HCT116 (cell line): ENCODE results near the gene RHEB. TPM values are rescaled to one million over a fixed set of nuclear protein-coding genes. Genes with fewer than 3 reads are reported as not detected.
A peak's percentile ranks its signal among the peaks of the same experiment; 100 is the strongest.

Experiments
- ATAC-seq: fragments of 200-7000 bp; cut with Tn5 transposase; 2 replicates; pipeline ENCODE4 v1.9.1; 2020; ENCODE audit warnings: mild to moderate bottlenecking, moderate library complexity
- BruUV-seq: library from RNA; stranded (reverse); fragments of 400-500 nt; replicated peaks from 2 replicates; lab custom pipeline; 2021; lab: Mats Ljungman, UMichigan
- CTCF ChIA-PET: fragments of 300-600 bp; sonication (Branson Sonifier 250); formaldehyde crosslinking; loops from one replicate; lab custom pipeline; 2021; ENCODE audit warnings: antibody characterized with exemption; lab: Charles Lee
- POLR2A ChIA-PET: fragments of 300-600, 350-600 bp; sonication (Branson Sonifier 250); formaldehyde crosslinking; loops from one replicate; lab custom pipeline; 2021; ENCODE audit warnings: antibody characterized with exemption; lab: Charles Lee
- RAD21 ChIA-PET, 2 experiments: fragments of 300-600 bp; sonication (Branson Sonifier 250); formaldehyde crosslinking; loops; one replicate each; lab custom pipeline; 2023; ENCODE audit warnings: low total read pairs in 2 of 2; ENCODE audit not compliant: uncharacterized antibody in 2 of 2, unreplicated experiment in 2 of 2, low non-redundant PET in 1 of 2; lab: Charles Lee
- DNase-seq: peaks from one replicate; pipeline ENCODE4 v3.0.0-alpha.2; 2010; ENCODE audit warnings: low read depth, low spot score
- H2AFZ ChIP-seq: fragments of 200-600 bp; shearing (Covaris generic), sonication (generic); 2 replicates; pipeline ENCODE4 v1.6.1; 2017; ENCODE audit warnings: low read depth, mixed run types, mixed read lengths, antibody characterized with exemption, low read length; ENCODE audit not compliant: poor library complexity, severe bottlenecking
- H3K27ac ChIP-seq: 2 replicates; pipeline ENCODE4 v1.5.1; 2012; ENCODE audit warnings: low read depth, low read length
- H3K27me3 ChIP-seq: fragments of 200-600 bp; sonication (generic); 2 replicates; pipeline ENCODE4 v1.6.1; 2016; ENCODE audit warnings: mixed run types, low read length, mixed read lengths; ENCODE audit not compliant: insufficient read depth
- H3K36me3 ChIP-seq, 2 experiments: fragments of 200-500 bp in 1 of 2; fragments of 200-600 bp in 1 of 2; sonication (Bioruptor generic) in 1 of 2; sonication (generic) in 1 of 2; 2 replicates each; pipeline versions ENCODE4 v1.5.1 to v1.6.1; 2014 to 2016; ENCODE audit warnings: low read length in 2 of 2, inconsistent platforms in 1 of 2, mixed read lengths in 1 of 2, mixed run types in 1 of 2; ENCODE audit not compliant: insufficient read depth in 2 of 2, control insufficient read depth in 1 of 2
- H3K4me1 ChIP-seq, 2 experiments: fragments of 200-600 bp in 1 of 2; sonication (generic) in 1 of 2; 2 replicates each; pipeline versions ENCODE4 v1.5.1 to v1.6.1; 2012 to 2017; ENCODE audit warnings: low read length in 2 of 2, inconsistent platforms in 1 of 2, mild to moderate bottlenecking in 1 of 2, mixed read lengths in 1 of 2, mixed run types in 1 of 2, moderate library complexity in 1 of 2; ENCODE audit not compliant: insufficient read depth in 2 of 2, control insufficient read depth in 1 of 2
- H3K4me2 ChIP-seq: fragments of 200-600 bp; sonication (generic); 2 replicates; pipeline ENCODE4 v1.6.1; 2017; ENCODE audit warnings: mixed run types, low read length, mixed read lengths
- H3K4me3 ChIP-seq, 2 experiments: fragments of 200-600 bp in 1 of 2; sonication (generic) in 1 of 2; replicated peaks in 1 of 2; 2 replicates each; pipeline ENCODE4 v1.5.1; 2011 to 2016; ENCODE audit warnings: low read length in 2 of 2, control low read depth in 1 of 2, low read depth in 1 of 2, mild to moderate bottlenecking in 1 of 2, mixed read lengths in 1 of 2, mixed run types in 1 of 2
- H3K79me2 ChIP-seq: fragments of 200-600 bp; sonication (generic); 2 replicates; pipeline ENCODE4 v1.6.1; 2017; ENCODE audit warnings: mild to moderate bottlenecking, mixed run types, low read length, moderate library complexity, mixed read lengths; ENCODE audit not compliant: insufficient read depth
- H3K9ac ChIP-seq: fragments of 200-600 bp; sonication (generic); 2 replicates; pipeline ENCODE4 v1.6.1; 2016; ENCODE audit warnings: low read length, mixed read lengths
- H3K9me2 ChIP-seq: fragments of 200-600 bp; sonication (generic), shearing (Covaris generic); 2 replicates; pipeline ENCODE4 v1.6.1; 2017; ENCODE audit warnings: mixed run types, mild to moderate bottlenecking, moderate library complexity; ENCODE audit not compliant: insufficient read depth
- H3K9me3 ChIP-seq, 2 experiments: fragments of 200-500 bp in 1 of 2; fragments of 200-600 bp in 1 of 2; sonication (Bioruptor generic) in 1 of 2; sonication (generic) in 1 of 2; 2 replicates each; pipeline ENCODE4 v1.6.1; 2014 to 2017; ENCODE audit warnings: low read length in 2 of 2, mixed read lengths in 2 of 2, inconsistent platforms in 1 of 2, low read depth in 1 of 2, mild to moderate bottlenecking in 1 of 2, mixed run types in 1 of 2, moderate library complexity in 1 of 2; ENCODE audit not compliant: control insufficient read depth in 1 of 2, insufficient read depth in 1 of 2
- H4K20me1 ChIP-seq: fragments of 200-600 bp; sonication (generic), shearing (Covaris generic); 2 replicates; pipeline ENCODE4 v1.6.1; 2017; ENCODE audit warnings: mixed run types, mild to moderate bottlenecking, moderate library complexity; ENCODE audit not compliant: insufficient read depth
- CEBPB ChIP-seq: IDR thresholded peaks from 2 replicates; pipeline ENCODE4 v1.6.1; 2012; ENCODE audit warnings: low read depth
- EGR1 ChIP-seq: IDR thresholded peaks from 2 replicates; pipeline ENCODE4 v1.6.1; 2012; ENCODE audit warnings: low read depth
- EZH2 ChIP-seq: fragments of 200-600 bp; sonication (generic); IDR thresholded peaks from 2 replicates; pipeline ENCODE4 v1.6.1; 2017; ENCODE audit warnings: antibody characterized with exemption, mixed run types
- JUND ChIP-seq: IDR thresholded peaks from 2 replicates; pipeline ENCODE4 v1.6.1; 2012
- POLR2A ChIP-seq: IDR thresholded peaks from 2 replicates; pipeline ENCODE4 v1.7.0; 2011; ENCODE audit warnings: borderline replicate concordance; ENCODE audit not compliant: insufficient read depth, insufficient read length; ENCODE audit errors: extremely low read depth
- POLR2AphosphoS5 ChIP-seq: IDR thresholded peaks from 2 replicates; pipeline ENCODE4 v1.6.1; 2011; ENCODE audit warnings: mild to moderate bottlenecking, low read depth, low read length, moderate library complexity
- RAD21 ChIP-seq: IDR thresholded peaks from 2 replicates; pipeline ENCODE4 v1.6.1; 2012; ENCODE audit warnings: low read depth, mild to moderate bottlenecking
- SP1 ChIP-seq: IDR thresholded peaks from 2 replicates; pipeline ENCODE4 v1.6.1; 2012; ENCODE audit warnings: low read depth
- TCF7L2 ChIP-seq: IDR thresholded peaks from 2 replicates; pipeline ENCODE4 v1.7.0; 2011; ENCODE audit warnings: borderline replicate concordance, inconsistent platforms; ENCODE audit not compliant: insufficient read depth, insufficient read length; ENCODE audit errors: extremely low read depth
- YY1 ChIP-seq: IDR thresholded peaks from 2 replicates; pipeline ENCODE4 v1.6.1; 2011; ENCODE audit warnings: low read length, low read depth, moderate library complexity, mild to moderate bottlenecking; ENCODE audit not compliant: insufficient replicate concordance; ENCODE audit errors: extremely low read depth
- intact Hi-C: fragments of 100-400 bp; cut with micrococcal nuclease; formaldehyde crosslinking; loops from 2 replicates; pipeline ENCODE4 v1.10.0; 2022
- total RNA-seq: library from RNA; stranded (reverse); gene quantifications from one replicate; pipeline ENCODE4 v1.2.1, GENCODE V29; 2021; ENCODE audit not compliant: unreplicated experiment
- TF ChIP-seq, protein P1 (sequence below): IDR thresholded peaks from 2 replicates; pipeline ENCODE4 v1.6.1; 2012
- TF ChIP-seq, protein P2 (sequence below): IDR thresholded peaks from 2 replicates; pipeline ENCODE4 v1.6.1; 2012; ENCODE audit warnings: low read depth

Gene RHEB
- total RNA-seq, 1 experiment from 2014 or later, result 114 TPM

DNA sequence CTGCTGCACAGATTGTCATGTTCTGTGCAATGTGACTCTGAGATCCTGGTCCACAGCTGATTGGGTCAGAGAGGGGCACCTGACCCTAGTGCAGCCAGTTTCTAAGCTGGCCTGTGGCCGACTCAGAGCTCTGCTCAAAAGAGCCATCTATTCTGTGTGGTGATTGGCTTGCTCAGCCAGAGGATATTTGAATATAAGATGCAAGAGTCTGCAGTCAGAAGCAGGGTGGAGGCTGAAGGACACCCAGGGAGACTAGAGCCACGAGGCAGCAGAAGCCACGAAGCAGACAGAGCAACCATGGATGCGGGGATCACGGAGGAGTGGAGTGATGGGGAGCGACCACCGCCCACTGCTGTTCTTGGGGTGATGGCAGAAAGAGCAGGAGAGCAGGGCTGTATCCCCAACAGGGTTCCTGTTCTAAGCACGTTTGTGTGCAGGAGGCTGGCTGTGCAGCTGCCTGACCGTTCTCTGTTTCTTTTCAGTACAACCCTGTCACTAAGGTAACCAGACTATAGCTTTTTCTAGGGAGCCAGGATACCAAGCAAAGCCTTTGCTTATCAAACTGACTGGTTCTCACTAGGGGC, 19.5 kb upstream of the RHEB start:
- no peaks in the 10 kb centered on the region for H3K79me2 ChIP-seq
- no TSS peak for BruUV-seq
- H3K4me3 ChIP-seq, result no peak overlapping the region
- ChIA-PET POLR2A (interaction anchor here (0.9 kb wide), 1 partner anchor 198 kb away, joined by 3 read pairs; the partner anchor contains the start of gene NUB1), RAD21 (no interaction called here), CTCF (interaction anchor here (1.0 kb wide), 1 partner anchor 244 kb away, joined by 3 read pairs; no protein-coding TSS in a partner anchor)
- H2AFZ ChIP-seq, result no peak overlapping the region
- H3K36me3 ChIP-seq, result no peaks in the 10 kb centered on the region
- no peaks in the 10 kb centered on the region for H4K20me1 ChIP-seq
- H3K4me1 ChIP-seq, result peaks cover 3 to 9% of the 10 kb centered on the region in 2 experiments; a peak in 3 of 4 replicates
- H3K27ac ChIP-seq, result no peak overlapping the region
- no peak overlapping the region for H3K9ac ChIP-seq
- peak; percentile 47 for ATAC-seq
- no peaks in the 10 kb centered on the region for H3K27me3 ChIP-seq
- DNase-seq, result no peak
- TF ChIP-seq POLR2A (no peak), EZH2 (no peak), YY1 (no peak), RAD21 (no peak)
- H3K9me2 ChIP-seq, result no peaks in the 10 kb centered on the region
- no peaks in the 10 kb centered on the region for H3K9me3 ChIP-seq
- intact Hi-C loops, result no loop called here
- no peak overlapping the region for H3K4me2 ChIP-seq

DNA sequence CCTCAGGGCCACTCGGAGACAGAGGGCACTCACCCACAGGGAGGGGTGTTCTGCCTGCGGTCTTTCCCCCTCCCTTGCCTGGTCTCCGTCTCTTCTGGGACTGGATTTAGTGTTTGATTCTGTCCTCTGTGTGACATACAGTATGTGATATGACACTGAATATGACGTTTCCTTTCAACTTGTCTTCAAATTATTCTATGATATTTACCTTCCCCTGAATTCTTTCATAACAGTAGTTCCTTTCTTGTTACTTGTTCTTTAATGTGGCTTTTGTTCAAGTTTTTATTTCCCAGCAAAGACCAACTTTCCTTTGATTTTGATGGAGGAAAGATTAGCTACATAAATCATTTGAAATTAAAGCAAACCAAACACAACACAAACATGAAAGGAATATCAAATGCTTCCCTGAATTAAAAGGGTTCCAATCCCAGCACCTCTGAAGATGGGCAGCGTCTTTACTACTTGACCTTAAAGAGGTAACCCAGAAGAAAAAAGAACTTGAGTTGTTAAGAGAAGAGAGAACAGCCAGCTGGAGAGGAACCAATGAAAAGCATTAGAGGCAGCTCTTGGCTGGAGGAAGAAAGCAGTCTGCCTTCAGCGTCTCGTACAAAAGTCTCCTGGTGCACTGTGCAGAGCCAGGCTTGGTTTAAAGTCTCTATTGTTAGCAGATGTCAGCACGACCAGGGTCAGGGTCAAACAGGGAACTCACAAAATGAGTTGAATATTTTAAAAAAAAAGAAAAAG, 18.3 kb upstream of the RHEB start:
- ATAC-seq, result no peak
- Histone ChIP-seq H3K36me3 (no peaks in the 10 kb centered on the region), H3K27me3 (no peaks in the 10 kb centered on the region), H4K20me1 (no peaks in the 10 kb centered on the region), H2AFZ (no peak overlapping the region), H3K4me1 (peaks cover 3 to 8% of the 10 kb centered on the region in 2 experiments; a peak in 3 of 4 replicates), H3K9me2 (no peaks in the 10 kb centered on the region), H3K4me2 (no peak overlapping the region), H3K9ac (no peak overlapping the region), H3K27ac (no peak overlapping the region), H3K79me2 (no peaks in the 10 kb centered on the region), H3K9me3 (no peaks in the 10 kb centered on the region), H3K4me3 (no peak overlapping the region)
- POLR2A ChIA-PET, result interaction anchor here (0.9 kb wide), 1 partner anchor 197 kb away, joined by 3 read pairs; the partner anchor contains the start of gene NUB1
- DNase-seq, result no peak
- CTCF ChIA-PET, result interaction anchor here (1.0 kb wide), 1 partner anchor 245 kb away, joined by 3 read pairs; no protein-coding TSS in a partner anchor
- no TSS peak for BruUV-seq
- RAD21 ChIA-PET, result no interaction called here
- intact Hi-C loops, result no loop called here
- TF ChIP-seq RAD21 (no peak), TCF7L2 (no peak), YY1 (no peak), POLR2AphosphoS5 (no peak), SP1 (no peak), CEBPB (no peak), JUND (no peak), EGR1 (no peak), POLR2A (no peak)
- TF ChIP-seq, protein P1, sequence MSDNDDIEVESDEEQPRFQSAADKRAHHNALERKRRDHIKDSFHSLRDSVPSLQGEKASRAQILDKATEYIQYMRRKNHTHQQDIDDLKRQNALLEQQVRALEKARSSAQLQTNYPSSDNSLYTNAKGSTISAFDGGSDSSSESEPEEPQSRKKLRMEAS, result no peak
- TF ChIP-seq, protein P2, sequence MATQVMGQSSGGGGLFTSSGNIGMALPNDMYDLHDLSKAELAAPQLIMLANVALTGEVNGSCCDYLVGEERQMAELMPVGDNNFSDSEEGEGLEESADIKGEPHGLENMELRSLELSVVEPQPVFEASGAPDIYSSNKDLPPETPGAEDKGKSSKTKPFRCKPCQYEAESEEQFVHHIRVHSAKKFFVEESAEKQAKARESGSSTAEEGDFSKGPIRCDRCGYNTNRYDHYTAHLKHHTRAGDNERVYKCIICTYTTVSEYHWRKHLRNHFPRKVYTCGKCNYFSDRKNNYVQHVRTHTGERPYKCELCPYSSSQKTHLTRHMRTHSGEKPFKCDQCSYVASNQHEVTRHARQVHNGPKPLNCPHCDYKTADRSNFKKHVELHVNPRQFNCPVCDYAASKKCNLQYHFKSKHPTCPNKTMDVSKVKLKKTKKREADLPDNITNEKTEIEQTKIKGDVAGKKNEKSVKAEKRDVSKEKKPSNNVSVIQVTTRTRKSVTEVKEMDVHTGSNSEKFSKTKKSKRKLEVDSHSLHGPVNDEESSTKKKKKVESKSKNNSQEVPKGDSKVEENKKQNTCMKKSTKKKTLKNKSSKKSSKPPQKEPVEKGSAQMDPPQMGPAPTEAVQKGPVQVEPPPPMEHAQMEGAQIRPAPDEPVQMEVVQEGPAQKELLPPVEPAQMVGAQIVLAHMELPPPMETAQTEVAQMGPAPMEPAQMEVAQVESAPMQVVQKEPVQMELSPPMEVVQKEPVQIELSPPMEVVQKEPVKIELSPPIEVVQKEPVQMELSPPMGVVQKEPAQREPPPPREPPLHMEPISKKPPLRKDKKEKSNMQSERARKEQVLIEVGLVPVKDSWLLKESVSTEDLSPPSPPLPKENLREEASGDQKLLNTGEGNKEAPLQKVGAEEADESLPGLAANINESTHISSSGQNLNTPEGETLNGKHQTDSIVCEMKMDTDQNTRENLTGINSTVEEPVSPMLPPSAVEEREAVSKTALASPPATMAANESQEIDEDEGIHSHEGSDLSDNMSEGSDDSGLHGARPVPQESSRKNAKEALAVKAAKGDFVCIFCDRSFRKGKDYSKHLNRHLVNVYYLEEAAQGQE, result no peak
